ENCODE results near the gene KLF6.

DNA sequence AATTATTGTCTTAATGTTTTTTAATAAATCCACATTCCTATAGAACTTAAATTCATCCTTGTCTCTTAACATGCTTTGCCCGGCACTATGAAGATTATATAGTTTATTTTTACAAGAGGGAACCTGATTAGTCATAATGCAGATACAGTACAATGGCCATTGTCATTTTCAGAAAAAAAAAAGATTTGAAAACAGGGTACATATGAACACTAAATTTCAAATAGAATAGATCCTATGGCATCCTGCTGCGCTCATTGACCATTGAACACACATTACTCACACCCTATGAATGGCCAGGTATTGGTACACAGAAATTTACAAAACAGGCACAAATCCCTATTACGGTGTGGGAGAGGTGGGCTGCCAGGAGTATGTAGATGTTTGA lies 2.0 kb upstream of the KLF6 start:
- no peak for TF ChIP-seq EZH2 (IDR thresholded peaks at IDR 0.05; ENCODE audit: low read length, unreplicated experiment)
- TF ChIP-seq, protein P1, sequence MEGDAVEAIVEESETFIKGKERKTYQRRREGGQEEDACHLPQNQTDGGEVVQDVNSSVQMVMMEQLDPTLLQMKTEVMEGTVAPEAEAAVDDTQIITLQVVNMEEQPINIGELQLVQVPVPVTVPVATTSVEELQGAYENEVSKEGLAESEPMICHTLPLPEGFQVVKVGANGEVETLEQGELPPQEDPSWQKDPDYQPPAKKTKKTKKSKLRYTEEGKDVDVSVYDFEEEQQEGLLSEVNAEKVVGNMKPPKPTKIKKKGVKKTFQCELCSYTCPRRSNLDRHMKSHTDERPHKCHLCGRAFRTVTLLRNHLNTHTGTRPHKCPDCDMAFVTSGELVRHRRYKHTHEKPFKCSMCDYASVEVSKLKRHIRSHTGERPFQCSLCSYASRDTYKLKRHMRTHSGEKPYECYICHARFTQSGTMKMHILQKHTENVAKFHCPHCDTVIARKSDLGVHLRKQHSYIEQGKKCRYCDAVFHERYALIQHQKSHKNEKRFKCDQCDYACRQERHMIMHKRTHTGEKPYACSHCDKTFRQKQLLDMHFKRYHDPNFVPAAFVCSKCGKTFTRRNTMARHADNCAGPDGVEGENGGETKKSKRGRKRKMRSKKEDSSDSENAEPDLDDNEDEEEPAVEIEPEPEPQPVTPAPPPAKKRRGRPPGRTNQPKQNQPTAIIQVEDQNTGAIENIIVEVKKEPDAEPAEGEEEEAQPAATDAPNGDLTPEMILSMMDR (conservative IDR thresholded peaks at IDR 0.05; ENCODE audit: low read depth, low read length), result no peak
- TF ChIP-seq EZH2phosphoT487 (IDR thresholded peaks at IDR 0.05; ENCODE audit: borderline replicate concordance, low read length), result no peak

All from PC-3 (cell line).